K562 (cell line): Measurements from ENCODE around the gene SDCCAG8. TPM values are rescaled to one million over a fixed set of nuclear protein-coding genes. Genes with fewer than 3 reads are reported as not detected.

Source experiments
- DNMT1 ChIP-seq: fragments of 450-650 bp; IDR thresholded peaks from 2 replicates; pipeline ENCODE4 v1.6.1; 2016; ENCODE audit warnings: antibody characterized with exemption, mild to moderate bottlenecking
- ELF4 ChIP-seq: fragments of 450-650 bp; formaldehyde crosslinking; IDR thresholded peaks from 2 replicates; pipeline ENCODE4 v1.4.0; 2022; ENCODE audit warnings: missing genetic modification characterization
- GABPB2 ChIP-seq: fragments of 250-450 bp; sonication (Bioruptor Pico); conservative IDR thresholded peaks from 2 replicates; pipeline ENCODE4 v1.5.1; 2021; ENCODE audit warnings: mild to moderate bottlenecking
- MED1 ChIP-seq: sonication (generic); formaldehyde crosslinking; IDR thresholded peaks from 2 replicates; pipeline ENCODE4 v1.8.1; 2023; ENCODE audit warnings: missing genetic modification reagents, borderline replicate concordance
- SMARCC2 ChIP-seq: fragments of 450-650 bp; IDR thresholded peaks from 2 replicates; pipeline ENCODE4 v1.6.1; 2017; ENCODE audit warnings: antibody characterized with exemption, moderate library complexity, mild to moderate bottlenecking, low read depth
- TCF7L2 ChIP-seq: fragments of 150-350 bp; IDR thresholded peaks from 2 replicates; pipeline ENCODE4 v1.6.1; 2016; ENCODE audit warnings: low read depth, mild to moderate bottlenecking, low read length, moderate library complexity
- ZBTB1 ChIP-seq: sonication (generic); formaldehyde crosslinking; IDR thresholded peaks from 2 replicates; pipeline ENCODE4 v1.8.1; 2023; ENCODE audit warnings: missing genetic modification reagents, low read depth, mild to moderate bottlenecking, borderline replicate concordance
- ZNF589 ChIP-seq: fragments of 200-800 bp; sonication (Bioruptor generic); IDR thresholded peaks from 2 replicates; pipeline ENCODE4 v1.6.1; 2016; ENCODE audit warnings: low read depth, missing genetic modification characterization, missing compliant biosample characterization
- ZNF668 ChIP-seq: fragments of 250-450 bp; sonication (Bioruptor Pico); IDR thresholded peaks from 2 replicates; pipeline ENCODE4 v1.8.0; 2022; ENCODE audit warnings: mild to moderate bottlenecking, inconsistent platforms
- ZNF766 ChIP-seq: fragments of 200-800 bp; sonication (Bioruptor generic); conservative IDR thresholded peaks from 2 replicates; pipeline ENCODE4 v1.6.1; 2016; ENCODE audit warnings: missing genetic modification characterization, missing compliant biosample characterization
- polyA plus RNA-seq, 8 experiments: library from polyadenylated mRNA; depleted of rRNA in 4 of 8; stranded (reverse) in 5 of 8; unstranded in 3 of 8; fragments of >200 nt; fragmentation: Nextera tagmentation in 2 of 8; fragmentation: Illumina TruSeq in 1 of 8; extraction: Ambion mirVana in 2 of 8; extraction: Trizol in 1 of 8; gene quantifications; 2 replicates each; pipeline versions ENCODE4 v1.2.1 to v1.2.3, GENCODE V29; 2011 to 2014; ENCODE audit warnings: inconsistent platforms in 1 of 8, missing spikeins in 1 of 8
- total RNA-seq, 7 experiments: library from RNA; depleted of rRNA in 6 of 7; stranded (reverse); fragments of >200 nt in 6 of 7; fragmentation: Illumina TruSeq in 2 of 7; extraction: Trizol in 2 of 7; gene quantifications; 2 replicates each; pipeline versions ENCODE4 v1.2.1 to v1.2.3, GENCODE V29; 2011 to 2021; ENCODE audit warnings: low replicate concordance in 1 of 7
- TF ChIP-seq, protein P1 (sequence below): fragments of 150-350 bp; conservative IDR thresholded peaks from 2 replicates; pipeline ENCODE4 v1.6.1; 2014; ENCODE audit warnings: low read length
- TF ChIP-seq, protein P2 (sequence below): fragments of 450-650 bp; formaldehyde crosslinking; IDR thresholded peaks from 2 replicates; pipeline ENCODE4 v1.4.0; 2022; ENCODE audit warnings: mild to moderate bottlenecking, moderate library complexity
- TF ChIP-seq, protein P3 (sequence below), 3 experiments: fragments of 200-800 bp in 1 of 3; fragments of 250-450 bp in 1 of 3; fragments of 450-650 bp in 1 of 3; sonication (Bioruptor Pico) in 1 of 3; sonication (Bioruptor generic) in 1 of 3; formaldehyde crosslinking in 1 of 3; IDR thresholded peaks; 2 replicates each; pipeline versions ENCODE4 v1.6.1 to v1.8.0; 2016 to 2022; ENCODE audit warnings: mild to moderate bottlenecking in 2 of 3, missing genetic modification characterization in 2 of 3, missing compliant biosample characterization in 1 of 3, moderate library complexity in 1 of 3
- TF ChIP-seq, protein P4 (sequence below): fragments of 250-450 bp; sonication (Bioruptor Pico); IDR thresholded peaks from 2 replicates; pipeline ENCODE4 v1.8.0; 2021; ENCODE audit warnings: borderline replicate concordance, mild to moderate bottlenecking, moderate library complexity; ENCODE audit not compliant: poor library complexity, severe bottlenecking

SDCCAG8 gene
- total and polyA plus RNA-seq, 9 of the 15 experiments (the other 6 are each of a cell fraction or from before 2014, with no cell fraction given), result 17.9 to 36.7 (median 25.4) TPM

DNA sequence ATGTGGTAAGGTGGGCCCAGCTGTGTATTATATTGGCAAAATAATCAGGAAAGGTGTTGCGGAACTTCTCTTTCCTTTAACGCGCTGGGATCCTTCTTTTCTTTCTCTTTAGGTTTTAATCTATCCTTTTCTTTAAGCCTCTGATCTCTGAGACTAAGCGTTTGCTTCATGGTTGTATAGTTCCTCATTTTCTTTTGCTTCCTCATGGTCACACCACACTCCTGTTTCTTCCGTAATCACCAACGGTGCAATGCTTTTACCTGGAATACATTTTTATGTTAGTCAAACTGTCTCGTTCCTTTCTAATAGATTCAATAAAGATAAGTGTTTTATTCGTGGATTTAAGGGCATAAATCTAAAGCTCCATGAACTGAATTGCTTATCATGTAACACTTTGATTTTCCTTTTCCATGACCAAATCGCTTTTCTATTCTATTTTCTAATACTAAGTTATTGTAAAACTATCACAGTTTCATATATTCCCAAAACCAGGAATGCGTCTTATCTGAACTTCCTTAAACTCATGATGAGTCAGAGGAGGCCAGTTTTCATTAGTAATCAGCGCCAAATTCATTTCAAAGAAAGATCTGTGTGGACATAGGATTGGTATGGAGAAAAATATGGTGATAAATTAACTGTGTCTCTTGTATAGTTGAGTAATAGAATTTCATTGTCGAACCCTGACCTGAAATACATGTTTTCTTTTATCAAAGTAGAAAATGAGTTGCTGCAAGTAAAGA is 12.2 kb downstream of the SDCCAG8 start (continued):
- TF ChIP-seq, protein P1, sequence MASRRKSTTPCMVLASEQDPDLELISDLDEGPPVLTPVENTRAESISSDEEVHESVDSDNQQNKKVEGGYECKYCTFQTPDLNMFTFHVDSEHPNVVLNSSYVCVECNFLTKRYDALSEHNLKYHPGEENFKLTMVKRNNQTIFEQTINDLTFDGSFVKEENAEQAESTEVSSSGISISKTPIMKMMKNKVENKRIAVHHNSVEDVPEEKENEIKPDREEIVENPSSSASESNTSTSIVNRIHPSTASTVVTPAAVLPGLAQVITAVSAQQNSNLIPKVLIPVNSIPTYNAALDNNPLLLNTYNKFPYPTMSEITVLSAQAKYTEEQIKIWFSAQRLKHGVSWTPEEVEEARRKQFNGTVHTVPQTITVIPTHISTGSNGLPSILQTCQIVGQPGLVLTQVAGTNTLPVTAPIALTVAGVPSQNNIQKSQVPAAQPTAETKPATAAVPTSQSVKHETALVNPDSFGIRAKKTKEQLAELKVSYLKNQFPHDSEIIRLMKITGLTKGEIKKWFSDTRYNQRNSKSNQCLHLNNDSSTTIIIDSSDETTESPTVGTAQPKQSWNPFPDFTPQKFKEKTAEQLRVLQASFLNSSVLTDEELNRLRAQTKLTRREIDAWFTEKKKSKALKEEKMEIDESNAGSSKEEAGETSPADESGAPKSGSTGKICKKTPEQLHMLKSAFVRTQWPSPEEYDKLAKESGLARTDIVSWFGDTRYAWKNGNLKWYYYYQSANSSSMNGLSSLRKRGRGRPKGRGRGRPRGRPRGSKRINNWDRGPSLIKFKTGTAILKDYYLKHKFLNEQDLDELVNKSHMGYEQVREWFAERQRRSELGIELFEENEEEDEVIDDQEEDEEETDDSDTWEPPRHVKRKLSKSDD, result no peak
- TF ChIP-seq ZBTB1 (CRISPR knock-in tag) (no peak), ZNF589 (0 out of 2 replicates have a peak, but pooled peaks have one; percentile 12), GABPB2 (CRISPR knock-in tag) (no peak), TCF7L2 (no peak), MED1 (CRISPR knock-in tag) (no peak), ZNF668 (CRISPR knock-in tag) (no peak), SMARCC2 (peak; percentile 23; the same call in 1 of the 2 replicates), DNMT1 (no peak), ZNF766 (CRISPR knock-in tag) (0 out of 2 replicates have a peak, but pooled peaks have one; percentile 34), ELF4 (no peak)
- TF ChIP-seq, protein P2, sequence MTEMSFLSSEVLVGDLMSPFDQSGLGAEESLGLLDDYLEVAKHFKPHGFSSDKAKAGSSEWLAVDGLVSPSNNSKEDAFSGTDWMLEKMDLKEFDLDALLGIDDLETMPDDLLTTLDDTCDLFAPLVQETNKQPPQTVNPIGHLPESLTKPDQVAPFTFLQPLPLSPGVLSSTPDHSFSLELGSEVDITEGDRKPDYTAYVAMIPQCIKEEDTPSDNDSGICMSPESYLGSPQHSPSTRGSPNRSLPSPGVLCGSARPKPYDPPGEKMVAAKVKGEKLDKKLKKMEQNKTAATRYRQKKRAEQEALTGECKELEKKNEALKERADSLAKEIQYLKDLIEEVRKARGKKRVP (CRISPR knock-in tag), result no peak
- TF ChIP-seq, protein P3, sequence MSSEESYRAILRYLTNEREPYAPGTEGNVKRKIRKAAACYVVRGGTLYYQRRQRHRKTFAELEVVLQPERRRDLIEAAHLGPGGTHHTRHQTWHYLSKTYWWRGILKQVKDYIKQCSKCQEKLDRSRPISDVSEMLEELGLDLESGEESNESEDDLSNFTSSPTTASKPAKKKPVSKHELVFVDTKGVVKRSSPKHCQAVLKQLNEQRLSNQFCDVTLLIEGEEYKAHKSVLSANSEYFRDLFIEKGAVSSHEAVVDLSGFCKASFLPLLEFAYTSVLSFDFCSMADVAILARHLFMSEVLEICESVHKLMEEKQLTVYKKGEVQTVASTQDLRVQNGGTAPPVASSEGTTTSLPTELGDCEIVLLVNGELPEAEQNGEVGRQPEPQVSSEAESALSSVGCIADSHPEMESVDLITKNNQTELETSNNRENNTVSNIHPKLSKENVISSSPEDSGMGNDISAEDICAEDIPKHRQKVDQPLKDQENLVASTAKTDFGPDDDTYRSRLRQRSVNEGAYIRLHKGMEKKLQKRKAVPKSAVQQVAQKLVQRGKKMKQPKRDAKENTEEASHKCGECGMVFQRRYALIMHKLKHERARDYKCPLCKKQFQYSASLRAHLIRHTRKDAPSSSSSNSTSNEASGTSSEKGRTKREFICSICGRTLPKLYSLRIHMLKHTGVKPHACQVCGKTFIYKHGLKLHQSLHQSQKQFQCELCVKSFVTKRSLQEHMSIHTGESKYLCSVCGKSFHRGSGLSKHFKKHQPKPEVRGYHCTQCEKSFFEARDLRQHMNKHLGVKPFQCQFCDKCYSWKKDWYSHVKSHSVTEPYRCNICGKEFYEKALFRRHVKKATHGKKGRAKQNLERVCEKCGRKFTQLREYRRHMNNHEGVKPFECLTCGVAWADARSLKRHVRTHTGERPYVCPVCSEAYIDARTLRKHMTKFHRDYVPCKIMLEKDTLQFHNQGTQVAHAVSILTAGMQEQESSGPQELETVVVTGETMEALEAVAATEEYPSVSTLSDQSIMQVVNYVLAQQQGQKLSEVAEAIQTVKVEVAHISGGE (CRISPR knock-in tag; IDR thresholded peaks at IDR 0.05), result no peak
- TF ChIP-seq, protein P4, sequence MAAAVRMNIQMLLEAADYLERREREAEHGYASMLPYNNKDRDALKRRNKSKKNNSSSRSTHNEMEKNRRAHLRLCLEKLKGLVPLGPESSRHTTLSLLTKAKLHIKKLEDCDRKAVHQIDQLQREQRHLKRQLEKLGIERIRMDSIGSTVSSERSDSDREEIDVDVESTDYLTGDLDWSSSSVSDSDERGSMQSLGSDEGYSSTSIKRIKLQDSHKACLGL (CRISPR knock-in tag), result no peak
